C4-2B (cell line): ENCODE results near the gene TDRD1.
A peak's percentile ranks its signal among the peaks of the same experiment; 100 is the strongest.

Experiments used
- H3K27ac ChIP-seq: fragments of 450-650 bp; 2 replicates; pipeline ENCODE4 v1.5.1; 2017
- CTCF ChIP-seq: fragments of 450-650 bp; conservative IDR thresholded peaks from 2 replicates; pipeline ENCODE4 v1.5.1; 2017; ENCODE audit warnings: mild to moderate bottlenecking
- ZFX ChIP-seq: fragments of 450-650 bp; IDR thresholded peaks from 2 replicates; pipeline ENCODE4 v1.6.1; 2017

The TDRD1 gene

GRCh38 chr10:114195079-114195478 is 15.9 kb downstream of the TDRD1 start:
- H3K27ac ChIP-seq, result no peak overlapping the region
- TF ChIP-seq CTCF (no peak), ZFX (no peak)

GRCh38 chr10:114199239-114199638 is 20.1 kb downstream of the TDRD1 start:
- TF ChIP-seq ZFX (no peak), CTCF (no peak)
- H3K27ac ChIP-seq, result no peak overlapping the region

GRCh38 chr10:114202812-114203211 is 23.7 kb downstream of the TDRD1 start:
- no peak overlapping the region for H3K27ac ChIP-seq
- no peak for TF ChIP-seq CTCF
- TF ChIP-seq ZFX, result no peak

- no peak for TF ChIP-seq ZFX
- TF ChIP-seq CTCF, result no peak
- H3K27ac ChIP-seq, result peak overlapping the region; percentile 92
Measured at GRCh38 chr10:114206902-114207301, 27.7 kb downstream of the TDRD1 start.

- H3K27ac ChIP-seq, result peak overlapping the region; percentile 57; the same call in 1 of the 2 replicates
- TF ChIP-seq CTCF (no peak), ZFX (no peak)
Measured at GRCh38 chr10:114207349-114207748, 28.2 kb downstream of the TDRD1 start.

GRCh38 chr10:114208351-114208750 is 29.2 kb downstream of the TDRD1 start:
- peak overlapping the region; percentile 57 for H3K27ac ChIP-seq
- TF ChIP-seq ZFX (no peak), CTCF (no peak)

- TF ChIP-seq ZFX, result no peak
- TF ChIP-seq CTCF, result no peak
- H3K27ac ChIP-seq, result no peak overlapping the region
Measured at GRCh38 chr10:114212153-114212552, 33.0 kb downstream of the TDRD1 start.
